Suprapubic skin (tissue), 4 donors: ENCODE data around the gene CEACAM6.

ENCODE experiments used
- EP300 ChIP-seq: sonication (generic); formaldehyde crosslinking; IDR thresholded peaks from one replicate; pipeline ENCODE4 v1.6.1; 2017; ENCODE audit warnings: antibody characterized with exemption
- POLR2A ChIP-seq, 2 donors: fragments of 450-650 bp; IDR thresholded peaks; one replicate each; pipeline ENCODE4 v1.6.1; 2017; ENCODE audit warnings: antibody characterized with exemption in 2 of 2, mild to moderate bottlenecking in 2 of 2, moderate library complexity in 2 of 2
- POLR2AphosphoS5 ChIP-seq, 3 donors: sonication (generic); formaldehyde crosslinking; IDR thresholded peaks; one replicate each; pipeline ENCODE4 v1.6.1; 2017; ENCODE audit warnings: antibody characterized with exemption in 3 of 3
- TF ChIP-seq, protein P1 (sequence below), 2 donors: fragments of 200-600 bp in 1 of 2; fragments of 450-650 bp in 1 of 2; sonication (generic) in 1 of 2; IDR thresholded peaks; one replicate each; pipeline ENCODE4 v1.5.1; 2016 to 2019; ENCODE audit warnings: antibody characterized with exemption in 2 of 2, mild to moderate bottlenecking in 1 of 2, moderate library complexity in 1 of 2

DNA sequence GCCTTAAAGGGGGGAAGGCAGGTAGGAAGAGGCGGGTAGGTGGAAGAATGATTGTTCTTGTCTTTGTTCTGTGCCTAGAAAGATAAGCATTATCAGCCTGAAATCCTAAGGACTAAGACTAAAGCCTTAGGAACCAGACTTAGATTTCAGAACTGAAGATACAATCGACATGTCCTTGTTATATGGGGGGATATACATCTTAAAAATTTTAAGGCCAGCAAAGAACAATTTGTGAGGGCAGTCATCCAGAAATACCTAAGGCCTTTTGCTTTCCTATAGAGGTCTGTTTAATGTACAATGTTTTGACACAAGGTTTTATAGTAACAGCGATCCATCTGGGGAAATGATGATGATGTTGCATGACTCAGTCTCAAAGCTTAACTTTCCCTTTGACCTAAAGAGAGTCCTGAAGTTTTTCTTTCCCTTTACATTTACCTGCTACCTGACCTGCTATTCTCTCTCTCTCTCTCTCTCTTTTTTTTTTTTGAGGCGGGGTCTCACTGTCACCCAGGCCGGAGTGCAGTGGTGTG, 20.2 kb upstream of the CEACAM6 start:
- TF ChIP-seq, protein P1, sequence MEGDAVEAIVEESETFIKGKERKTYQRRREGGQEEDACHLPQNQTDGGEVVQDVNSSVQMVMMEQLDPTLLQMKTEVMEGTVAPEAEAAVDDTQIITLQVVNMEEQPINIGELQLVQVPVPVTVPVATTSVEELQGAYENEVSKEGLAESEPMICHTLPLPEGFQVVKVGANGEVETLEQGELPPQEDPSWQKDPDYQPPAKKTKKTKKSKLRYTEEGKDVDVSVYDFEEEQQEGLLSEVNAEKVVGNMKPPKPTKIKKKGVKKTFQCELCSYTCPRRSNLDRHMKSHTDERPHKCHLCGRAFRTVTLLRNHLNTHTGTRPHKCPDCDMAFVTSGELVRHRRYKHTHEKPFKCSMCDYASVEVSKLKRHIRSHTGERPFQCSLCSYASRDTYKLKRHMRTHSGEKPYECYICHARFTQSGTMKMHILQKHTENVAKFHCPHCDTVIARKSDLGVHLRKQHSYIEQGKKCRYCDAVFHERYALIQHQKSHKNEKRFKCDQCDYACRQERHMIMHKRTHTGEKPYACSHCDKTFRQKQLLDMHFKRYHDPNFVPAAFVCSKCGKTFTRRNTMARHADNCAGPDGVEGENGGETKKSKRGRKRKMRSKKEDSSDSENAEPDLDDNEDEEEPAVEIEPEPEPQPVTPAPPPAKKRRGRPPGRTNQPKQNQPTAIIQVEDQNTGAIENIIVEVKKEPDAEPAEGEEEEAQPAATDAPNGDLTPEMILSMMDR (IDR thresholded peaks at IDR 0.05), result no peak
- TF ChIP-seq POLR2A (IDR thresholded peaks at IDR 0.05), result no peak
- no peak for TF ChIP-seq POLR2AphosphoS5 (IDR thresholded peaks at IDR 0.05)
- TF ChIP-seq EP300, result no peak
